ENCODE results near the gene CDH13.

CDH13 gene

DNA sequence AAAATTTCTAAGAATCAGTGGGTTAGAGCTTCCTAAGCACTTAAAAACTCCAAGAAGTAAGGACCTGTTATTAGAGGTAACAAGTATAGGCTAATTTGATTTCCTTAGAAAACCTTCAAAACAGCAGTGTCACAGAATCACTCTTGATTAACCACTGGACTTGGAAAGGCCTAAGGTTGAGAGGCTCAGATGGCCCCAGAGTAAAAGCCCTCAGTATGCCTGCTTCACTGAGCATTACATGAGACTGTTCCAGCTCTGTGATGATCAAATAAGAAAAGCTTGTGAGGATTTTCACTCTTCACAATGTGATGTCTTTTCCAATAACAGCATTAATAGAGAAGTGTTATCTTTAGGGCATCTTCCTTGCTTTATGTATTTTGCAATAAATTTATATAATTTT is 671.8 kb downstream of the CDH13 start:
- DNase-seq (ENCODE audit: low read depth in 2 of 2), result no peak

- DNase-seq (ENCODE audit: low read depth in 2 of 2), result no peak
Observed at GRCh38 chr16:83300326-83300725, 673.6 kb downstream of the CDH13 start.

DNA sequence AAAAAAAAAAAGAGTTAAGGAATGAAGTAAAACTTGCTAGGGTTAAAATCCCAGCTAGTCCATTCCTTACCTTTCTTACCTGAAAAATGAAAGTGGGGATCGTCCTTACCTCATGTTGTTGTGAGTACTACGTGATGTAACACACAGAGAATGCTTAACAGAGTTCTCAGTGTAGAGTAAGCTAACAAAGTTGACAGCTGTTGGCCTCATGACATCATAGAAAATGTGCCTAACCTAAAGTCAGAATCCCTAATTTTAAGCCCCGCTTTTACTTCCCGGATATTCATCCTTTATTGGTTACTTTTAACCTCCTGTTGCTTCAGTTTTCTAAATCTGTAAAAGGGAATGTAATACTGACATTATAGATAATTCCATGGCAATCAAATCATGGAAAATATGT is 675.2 kb downstream of the CDH13 start:
- DNase-seq (ENCODE audit: low read depth in 2 of 2), result no peak

DNA sequence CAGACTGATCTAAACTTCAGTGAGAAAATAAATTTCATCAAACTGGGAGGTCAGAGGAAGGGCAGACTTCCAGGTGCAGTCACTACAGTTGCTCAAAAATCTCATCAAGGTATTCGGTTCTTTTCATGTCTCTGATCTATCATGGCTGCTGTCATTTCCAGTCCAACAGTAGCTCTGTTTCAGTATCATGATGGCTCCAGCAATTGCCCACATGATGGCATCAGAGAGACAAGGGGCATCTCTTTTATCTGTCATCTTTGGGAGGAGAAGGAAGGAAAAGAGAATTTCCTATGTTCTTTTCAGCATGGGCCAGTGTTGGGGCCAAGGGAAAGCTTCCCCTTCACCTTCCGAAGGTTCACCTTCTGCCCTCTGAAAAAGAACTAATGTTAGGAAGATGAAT is 676.1 kb downstream of the CDH13 start:
- DNase-seq (ENCODE audit: low read depth in 2 of 2), result no peak

- no peak for DNase-seq (ENCODE audit: low read depth in 2 of 2)
Observed at GRCh38 chr16:83305092-83305491, 678.3 kb downstream of the CDH13 start.

DNA sequence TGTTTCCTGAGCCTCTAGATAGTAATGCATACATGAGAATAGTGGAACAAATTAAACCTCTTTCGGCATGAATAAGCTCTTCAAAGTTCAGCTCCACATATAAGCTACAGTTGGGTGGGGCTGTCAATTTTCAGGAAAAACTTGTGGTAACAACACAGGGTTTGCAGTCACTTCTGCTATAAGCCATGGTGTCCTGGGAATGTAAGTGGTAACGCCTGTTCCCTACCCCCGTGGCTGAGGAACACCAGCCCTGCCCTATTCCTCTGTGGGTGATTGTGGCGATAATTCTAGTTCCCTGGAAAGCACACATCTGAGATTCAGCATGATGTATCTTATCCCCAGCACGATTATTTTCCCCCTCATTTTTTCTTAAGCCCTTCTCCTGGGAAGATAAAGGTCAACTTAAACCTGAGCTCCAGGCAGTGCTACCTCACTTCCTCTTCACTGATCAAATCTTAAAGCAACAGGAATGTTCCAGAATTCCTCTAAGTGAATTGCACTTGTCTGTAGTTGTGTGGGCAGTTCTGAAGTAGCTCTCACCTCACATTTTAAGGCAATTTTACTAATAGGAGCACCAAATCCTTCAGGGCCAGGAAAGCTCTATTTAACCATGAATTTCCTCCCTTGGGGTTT is 680.3 kb downstream of the CDH13 start:
- no peak for DNase-seq (ENCODE audit: low read depth in 2 of 2)

GRCh38 chr16:83307594-83307992 is 680.8 kb downstream of the CDH13 start:
- DNase-seq (ENCODE audit: low read depth in 2 of 2), result no peak

GRCh38 chr16:83308414-83308813 is 681.6 kb downstream of the CDH13 start:
- no peak for DNase-seq (ENCODE audit: low read depth in 2 of 2)

GRCh38 chr16:83310816-83311215 is 684.0 kb downstream of the CDH13 start:
- DNase-seq (ENCODE audit: low read depth in 2 of 2), result no peak

DNA sequence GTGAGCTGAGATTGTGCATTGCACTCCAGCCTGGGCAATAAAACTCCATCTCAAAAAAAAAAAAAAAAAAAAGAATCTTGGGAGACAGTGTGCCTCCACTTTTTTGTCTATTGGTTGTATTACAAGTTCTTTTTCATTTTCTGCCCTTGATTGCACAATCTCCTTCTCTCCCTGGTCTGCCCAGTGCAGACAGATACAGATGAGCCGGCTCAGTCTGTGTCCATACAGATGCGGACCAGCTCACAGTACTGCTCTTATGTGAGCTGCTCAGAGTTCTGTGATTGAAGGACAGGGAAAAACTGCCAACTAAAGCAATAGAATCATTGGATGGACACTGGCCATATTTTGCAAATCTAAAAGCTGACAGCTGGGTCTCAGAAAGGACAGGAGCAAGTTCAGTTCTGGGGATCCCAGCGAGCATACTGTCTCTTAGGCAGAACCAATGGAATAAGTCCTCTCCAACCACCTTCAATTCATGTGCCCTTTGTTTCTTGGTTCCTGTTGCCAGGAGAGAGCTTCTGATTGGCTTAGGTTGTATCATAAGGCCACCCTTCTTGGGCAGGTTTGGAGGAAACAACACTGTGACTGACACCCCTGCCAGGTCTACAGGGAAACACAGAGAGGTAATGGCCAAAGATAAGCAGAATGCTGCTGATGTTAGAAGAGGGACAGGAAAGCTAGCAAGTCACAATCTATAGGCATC is 685.4 kb downstream of the CDH13 start:
- DNase-seq (ENCODE audit: low read depth in 2 of 2), result no peak

DNA sequence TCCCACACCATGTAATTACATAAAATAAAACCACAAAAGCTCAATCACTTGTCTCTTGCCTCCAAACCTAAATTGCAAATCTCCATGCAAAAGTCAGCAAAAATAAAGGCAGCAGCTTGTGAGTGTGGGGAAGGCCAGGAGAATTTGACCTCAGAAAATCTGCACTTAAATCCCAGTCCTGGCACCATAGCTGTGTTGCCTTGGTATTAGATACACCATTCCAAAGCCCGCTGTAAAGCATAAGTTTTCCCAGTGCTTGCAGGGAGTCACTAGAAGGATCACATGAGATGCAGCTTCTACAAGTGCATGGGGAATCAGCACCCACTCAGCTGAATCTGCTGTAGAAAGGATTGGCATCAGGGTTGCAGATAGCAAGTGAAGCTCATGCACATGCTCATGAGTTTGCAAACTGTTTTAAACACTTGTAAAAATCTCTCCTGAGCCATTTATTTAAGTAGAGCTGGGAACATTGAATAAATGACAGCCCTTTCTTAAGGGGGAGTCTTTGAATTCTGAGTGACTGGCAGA is 686.0 kb downstream of the CDH13 start:
- no peak for DNase-seq (ENCODE audit: low read depth in 2 of 2)

GRCh38 chr16:83315271-83315670 is 688.5 kb downstream of the CDH13 start:
- no peak for DNase-seq (ENCODE audit: low read depth in 2 of 2)

- no peak for DNase-seq (ENCODE audit: low read depth in 2 of 2)
Observed at GRCh38 chr16:83316458-83316857, 689.7 kb downstream of the CDH13 start.

DNA sequence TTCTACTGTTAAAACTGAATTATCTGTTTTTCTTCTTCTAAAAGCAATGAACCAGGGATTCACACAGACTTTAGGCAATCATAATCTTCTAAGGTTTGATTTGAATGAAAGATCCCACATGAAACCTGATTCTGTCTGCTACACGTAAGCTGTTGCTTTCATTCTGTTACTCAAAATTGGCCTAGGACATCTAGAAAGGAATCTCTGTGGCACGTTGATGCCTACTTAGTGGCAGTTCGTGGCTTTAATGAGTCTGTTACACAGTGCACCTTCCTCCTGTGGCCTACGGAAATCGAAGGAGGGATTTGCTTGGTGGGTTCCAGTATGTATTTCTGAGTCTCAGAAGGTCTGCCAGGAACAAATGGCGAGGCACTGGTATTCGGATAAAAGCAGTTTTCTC is 691.6 kb downstream of the CDH13 start:
- no peak for DNase-seq (ENCODE audit: low read depth in 2 of 2)

DNA sequence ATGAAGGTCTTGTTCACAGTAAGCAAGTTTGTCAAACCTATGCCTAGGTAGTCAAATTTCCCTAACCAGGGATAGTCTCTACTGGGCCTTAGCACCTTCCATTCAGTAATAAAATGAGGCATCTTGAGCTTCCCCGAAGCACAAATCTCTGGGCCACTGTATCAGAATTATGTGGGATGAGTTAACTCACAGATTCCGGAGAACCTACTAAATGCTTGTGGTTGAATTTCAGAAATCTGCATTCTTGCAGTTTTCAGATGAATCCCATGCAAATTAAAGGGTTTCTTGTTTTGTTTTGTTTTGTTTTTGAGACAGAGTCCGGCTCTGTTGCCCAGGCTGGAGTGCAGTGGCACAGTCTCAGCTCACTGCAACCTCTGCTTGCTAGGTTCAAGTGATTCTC is 702.2 kb downstream of the CDH13 start:
- no peak for DNase-seq (ENCODE audit: low read depth in 2 of 2)

DNA sequence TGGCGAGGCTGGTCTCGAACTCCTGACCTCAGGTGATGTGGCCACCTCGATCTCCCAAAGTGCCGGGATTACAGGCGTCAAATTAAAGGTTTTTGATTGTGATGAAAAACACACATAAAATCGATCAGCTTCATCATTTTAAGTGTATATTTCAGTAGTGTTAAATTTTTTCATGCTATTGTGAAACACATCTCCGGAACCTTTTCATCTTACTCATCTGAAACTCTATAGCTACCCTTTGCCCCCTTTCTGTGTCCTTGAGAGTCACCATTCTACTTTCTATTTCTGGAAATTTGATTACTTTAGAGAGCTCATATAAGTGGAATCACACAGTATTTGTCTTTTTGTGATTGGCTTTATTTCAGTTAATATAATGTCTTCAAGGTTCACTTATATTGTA is 702.7 kb downstream of the CDH13 start:
- DNase-seq (ENCODE audit: low read depth in 2 of 2), result no peak

DNA sequence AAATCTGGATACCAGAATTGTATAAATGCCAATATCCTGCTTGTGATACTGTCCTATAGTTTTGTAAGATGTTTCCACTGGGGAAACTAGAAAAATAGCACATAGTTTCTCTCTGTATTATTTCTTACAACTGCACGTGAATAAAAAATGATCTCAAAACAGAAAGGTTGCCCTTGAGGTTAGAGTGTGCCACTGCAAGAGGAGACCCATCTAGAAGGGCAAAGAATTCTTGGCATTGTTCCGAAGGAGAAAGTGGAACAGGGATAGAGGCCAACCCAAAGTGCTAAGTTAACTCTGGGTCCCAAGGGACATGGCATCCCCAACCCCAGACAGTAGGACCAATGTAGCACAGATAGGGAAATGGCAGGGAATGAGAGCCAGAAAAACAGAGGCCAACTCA is 703.5 kb downstream of the CDH13 start:
- no peak for DNase-seq (ENCODE audit: low read depth in 2 of 2)

GRCh38 chr16:83335076-83335475 is 708.3 kb downstream of the CDH13 start:
- no peak for DNase-seq (ENCODE audit: low read depth in 2 of 2)

- DNase-seq (ENCODE audit: low read depth in 2 of 2), result no peak
Observed at GRCh38 chr16:83336603-83337002, 709.8 kb downstream of the CDH13 start.

DNA sequence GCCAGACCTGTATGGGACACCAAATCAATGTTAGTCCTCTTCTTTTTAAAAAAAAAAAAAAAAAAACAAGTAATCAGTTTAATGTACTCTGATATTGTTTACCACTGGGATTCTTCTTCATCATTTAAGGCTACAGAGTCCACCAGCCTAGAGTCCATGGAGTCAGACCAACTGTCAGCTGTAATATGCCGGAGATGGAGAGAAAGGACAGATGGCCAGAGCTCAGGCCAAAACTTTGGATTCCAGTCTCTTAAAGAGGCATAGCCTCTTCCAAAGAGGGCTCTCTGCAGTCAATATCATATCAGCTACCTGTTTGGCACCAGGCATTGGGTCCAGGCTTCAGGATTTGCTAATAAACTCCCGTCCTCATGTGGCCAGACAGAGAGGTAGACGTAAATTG is 711.4 kb downstream of the CDH13 start:
- DNase-seq (ENCODE audit: low read depth in 2 of 2), result no peak

- DNase-seq (ENCODE audit: low read depth in 2 of 2), result no peak
Observed at GRCh38 chr16:83338941-83339340, 712.2 kb downstream of the CDH13 start.

DNA sequence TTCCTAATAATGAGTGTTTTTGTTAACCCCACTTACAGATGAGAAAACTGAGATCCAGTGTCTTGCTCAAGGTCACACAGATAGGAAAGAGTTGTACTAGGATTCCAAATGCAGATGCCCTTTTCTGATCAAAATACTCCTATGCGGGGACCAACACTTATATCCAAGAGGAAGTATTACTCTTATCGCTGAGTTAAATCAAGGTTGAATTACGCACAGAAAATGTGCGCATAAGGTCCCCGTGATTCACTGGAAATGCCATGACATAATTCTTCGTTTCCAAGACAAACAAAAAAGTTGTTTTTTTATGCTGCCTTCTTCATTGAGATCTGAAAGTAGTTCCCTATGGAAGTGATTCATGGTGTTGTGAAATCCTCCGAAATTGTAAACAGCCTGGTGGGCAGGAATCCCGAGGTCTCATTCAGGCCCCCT is 717.2 kb downstream of the CDH13 start:
- DNase-seq (ENCODE audit: low read depth in 2 of 2), result no peak

- DNase-seq (ENCODE audit: low read depth in 2 of 2), result no peak
Observed at GRCh38 chr16:83345846-83346640, 719.3 kb downstream of the CDH13 start.
